Right hindlimb (tissue), 1 donor: ENCODE results near the gene ADAMTSL2.
"Not testable (repeated sequence)": the region's sequence is repeated elsewhere in the genome, so short reads cannot be mapped to it uniquely, and the experiment has no call there.

Source experiments
- DNase-seq: peaks from one replicate; pipeline ENCODE4 v3.0.0-alpha.2; 2018

The ADAMTSL2 gene

DNA sequence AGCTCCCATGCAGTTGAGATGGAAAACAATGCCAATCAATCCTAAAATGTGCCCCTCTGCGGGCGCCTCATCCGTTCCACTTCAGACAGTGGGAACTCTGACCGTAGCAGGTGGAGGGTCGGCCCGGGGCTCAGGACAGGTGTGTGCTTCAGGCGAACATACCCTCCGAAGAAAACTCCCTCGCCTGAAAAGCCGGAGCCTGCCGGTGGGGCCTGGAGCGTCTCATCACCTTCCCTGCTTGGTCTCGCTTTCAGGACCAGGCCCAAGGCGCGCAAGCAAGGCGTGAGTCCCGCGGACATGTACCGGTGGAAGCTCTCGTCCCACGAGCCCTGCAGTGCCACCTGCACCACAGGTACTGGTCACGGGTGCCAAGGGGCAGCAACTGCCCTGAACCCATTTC is 26.4 kb downstream of the ADAMTSL2 start:
- no peak for DNase-seq

DNA sequence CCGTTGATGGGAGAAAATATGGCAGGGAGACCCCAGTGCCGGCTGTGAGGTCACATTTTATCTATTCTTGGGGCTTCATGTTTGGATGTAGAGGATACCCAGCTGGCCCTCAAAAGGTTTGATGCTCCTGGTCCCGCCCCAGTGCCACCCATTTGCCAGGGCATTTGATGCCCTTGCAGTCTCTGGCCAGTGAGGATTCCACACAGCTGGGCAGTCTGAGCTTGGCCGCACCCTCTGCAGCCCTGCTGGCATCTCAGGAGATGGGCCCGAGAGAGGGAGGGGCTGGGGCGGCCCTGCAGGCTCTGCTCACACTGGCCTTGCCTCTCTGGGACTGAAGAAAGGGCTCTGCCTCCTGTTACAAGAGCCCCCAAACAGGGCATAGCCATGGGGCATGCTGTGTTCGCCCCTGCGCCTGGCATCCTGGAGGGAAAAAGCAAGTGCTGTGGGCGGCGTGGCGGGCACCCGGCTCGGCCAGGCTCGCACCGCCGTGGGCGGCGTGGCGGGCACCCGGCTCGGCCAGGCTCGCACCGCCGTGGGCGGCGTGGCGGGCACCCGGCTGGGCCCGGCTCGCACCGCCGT is 27.6 kb downstream of the ADAMTSL2 start:
- DNase-seq: no peak

DNA sequence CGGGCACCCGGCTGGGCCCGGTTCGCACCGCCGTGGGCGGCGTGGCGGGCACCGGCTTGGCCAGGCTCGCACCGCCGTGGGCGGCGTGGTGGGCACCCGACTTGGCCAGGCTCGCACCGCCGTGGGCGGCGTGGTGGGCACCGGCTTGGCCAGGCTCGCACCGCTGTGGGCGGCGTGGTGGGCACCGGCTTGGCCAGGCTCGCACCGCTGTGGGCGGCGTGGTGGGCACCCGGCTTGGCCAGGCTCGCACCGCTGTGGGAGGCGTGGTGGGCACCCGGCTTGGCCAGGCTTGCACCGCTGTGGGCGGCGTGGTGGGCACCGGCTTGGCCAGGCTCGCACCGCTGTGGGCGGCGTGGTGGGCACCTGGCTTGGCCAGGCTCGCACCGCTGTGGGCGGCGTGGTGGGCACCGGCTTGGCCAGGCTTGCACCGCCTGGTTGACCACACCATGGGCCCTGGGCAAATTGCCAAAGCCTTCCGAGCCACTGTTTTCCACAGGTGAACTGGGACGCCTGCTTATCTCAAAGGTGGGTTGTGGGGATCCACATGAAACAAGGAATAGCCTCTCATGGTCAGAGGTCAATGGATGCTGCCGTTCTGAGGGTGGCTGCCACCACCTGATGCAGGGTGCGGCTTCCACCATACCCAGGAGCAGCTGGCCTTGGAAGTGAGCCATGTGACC is 28.2 kb downstream of the ADAMTSL2 start:
- no peak for DNase-seq

DNA sequence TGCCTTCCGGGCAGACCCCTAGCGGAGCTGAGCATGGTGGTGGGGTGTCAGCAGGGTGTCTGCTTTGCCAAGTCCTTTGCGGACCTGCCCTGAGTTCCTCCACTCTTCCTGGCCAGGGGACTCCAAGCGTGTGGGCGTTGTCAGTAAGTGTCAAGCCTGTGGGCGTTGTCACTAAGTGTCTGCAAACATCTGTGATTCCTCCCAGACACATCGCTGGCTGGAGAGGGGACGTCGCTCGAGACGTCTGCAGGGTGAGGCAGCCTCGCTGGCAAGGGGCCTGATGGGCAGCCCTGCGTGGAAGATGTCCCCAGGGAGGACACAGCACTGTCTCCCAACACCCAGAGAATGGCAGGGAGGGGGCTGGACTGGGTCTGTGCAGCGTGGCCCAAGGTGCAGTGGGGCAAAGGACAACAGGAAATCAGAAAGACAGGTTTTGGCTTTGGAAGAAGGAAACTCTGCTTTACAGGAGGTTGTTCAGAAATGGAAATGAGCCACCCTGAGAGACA is 28.8 kb downstream of the ADAMTSL2 start:
- peak; percentile 57 for DNase-seq

DNA sequence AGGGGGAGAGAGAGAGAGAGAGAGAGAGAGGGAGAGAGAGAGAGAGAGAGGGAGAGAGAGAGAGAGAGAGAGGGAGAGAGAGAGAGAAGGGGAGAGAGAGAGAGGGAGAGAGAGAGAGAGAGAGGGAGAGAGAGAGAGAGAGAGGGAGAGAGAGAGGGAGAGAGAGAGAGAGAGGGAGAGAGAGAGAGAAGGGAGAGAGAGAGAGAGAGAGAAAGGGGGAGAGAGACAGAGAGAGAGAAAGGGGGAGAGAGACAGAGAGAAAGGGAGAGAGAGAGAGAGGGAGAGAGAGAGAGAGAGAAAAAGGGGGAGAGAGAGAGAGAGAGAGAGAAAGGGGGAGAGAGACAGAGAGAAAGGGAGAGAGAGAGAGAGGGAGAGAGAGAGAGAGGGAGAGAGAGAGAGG is 29.3 kb downstream of the ADAMTSL2 start:
- DNase-seq: not testable (repeated sequence)

DNA sequence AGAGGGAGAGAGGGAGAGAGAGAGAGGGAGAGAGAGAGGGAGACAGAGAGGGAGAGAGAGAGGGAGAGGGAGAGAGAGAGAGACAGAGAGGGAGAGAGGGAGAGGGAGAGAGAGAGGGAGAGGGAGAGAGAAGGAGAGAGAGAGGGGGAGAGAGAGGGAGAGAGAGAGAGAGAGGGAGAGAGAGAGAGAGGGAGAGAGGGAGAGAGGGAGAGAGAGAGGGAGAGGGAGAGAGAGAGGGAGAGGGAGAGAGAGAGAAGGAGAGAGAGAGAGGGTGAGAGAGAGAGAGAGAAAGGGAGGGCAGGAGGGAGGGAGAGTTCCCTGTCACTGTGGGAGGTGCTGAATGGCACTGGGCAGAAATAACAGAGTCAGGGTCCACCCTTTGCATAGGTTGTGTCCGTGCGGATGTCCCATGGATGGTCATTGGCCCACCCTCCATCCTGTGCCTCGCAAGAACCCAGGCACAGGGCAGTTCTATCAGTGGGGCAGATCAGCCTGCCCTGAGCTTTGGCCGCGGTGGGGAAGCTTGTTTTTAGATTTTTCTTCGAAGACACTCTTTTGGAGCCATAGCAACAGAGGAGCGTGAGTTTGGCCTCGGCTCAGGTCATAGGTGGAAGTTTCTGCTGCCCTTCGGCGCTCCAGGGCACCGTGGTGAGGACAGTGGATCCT is 30.1 kb downstream of the ADAMTSL2 start:
- no peak for DNase-seq

DNA sequence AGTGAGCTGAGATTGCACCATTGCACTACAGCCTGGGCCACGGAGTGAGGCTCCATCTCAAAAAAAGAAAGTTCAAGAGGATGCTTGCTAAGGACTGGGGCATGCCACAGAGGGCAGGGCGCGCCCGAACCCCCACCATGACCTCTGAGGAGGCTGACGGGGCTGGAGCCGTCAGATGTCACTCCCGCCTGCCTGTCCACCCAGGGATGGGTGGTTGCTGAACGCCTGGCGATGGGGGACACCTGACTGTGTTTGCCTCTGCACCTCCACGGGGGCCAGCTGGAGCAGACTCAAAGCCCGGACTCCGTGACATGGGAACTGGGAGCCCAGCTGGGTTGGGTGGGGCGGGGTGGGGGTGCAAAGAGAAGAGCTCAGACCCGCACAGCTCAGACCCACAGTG is 31.9 kb downstream of the ADAMTSL2 start:
- DNase-seq: no peak

DNA sequence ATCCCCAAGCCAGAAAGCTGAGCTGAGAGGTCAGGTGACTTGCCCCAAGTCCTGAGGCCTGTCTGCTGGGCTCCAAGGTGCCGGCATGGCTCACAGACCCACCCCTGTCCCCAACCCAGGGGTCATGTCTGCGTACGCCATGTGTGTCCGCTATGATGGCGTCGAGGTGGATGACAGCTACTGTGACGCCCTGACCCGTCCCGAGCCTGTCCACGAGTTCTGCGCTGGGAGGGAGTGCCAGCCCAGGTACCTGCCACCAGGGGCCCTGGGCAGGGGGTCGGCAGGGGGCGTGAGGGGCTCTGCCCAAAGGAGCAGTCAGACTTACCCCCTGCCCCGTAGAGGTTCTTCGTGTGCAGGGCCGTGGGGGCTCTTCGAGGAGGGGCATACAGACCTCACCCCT is 32.3 kb downstream of the ADAMTSL2 start:
- DNase-seq: no peak

DNA sequence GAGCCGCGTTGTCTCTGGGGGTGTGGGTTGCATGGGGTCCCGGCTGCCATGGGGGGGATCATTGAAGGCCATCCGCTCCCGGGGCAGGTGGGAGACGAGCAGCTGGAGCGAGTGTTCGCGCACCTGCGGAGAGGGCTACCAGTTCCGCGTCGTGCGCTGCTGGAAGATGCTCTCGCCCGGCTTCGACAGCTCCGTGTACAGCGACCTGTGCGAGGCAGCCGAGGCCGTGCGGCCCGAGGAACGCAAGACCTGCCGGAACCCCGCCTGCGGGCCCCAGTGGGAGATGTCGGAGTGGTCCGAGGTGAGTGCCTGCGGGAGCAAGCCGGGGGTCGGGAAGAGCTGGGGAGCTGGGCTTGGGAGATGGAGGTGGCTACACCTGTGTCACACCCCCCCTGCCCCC is 33.7 kb downstream of the ADAMTSL2 start:
- DNase-seq: no peak

DNA sequence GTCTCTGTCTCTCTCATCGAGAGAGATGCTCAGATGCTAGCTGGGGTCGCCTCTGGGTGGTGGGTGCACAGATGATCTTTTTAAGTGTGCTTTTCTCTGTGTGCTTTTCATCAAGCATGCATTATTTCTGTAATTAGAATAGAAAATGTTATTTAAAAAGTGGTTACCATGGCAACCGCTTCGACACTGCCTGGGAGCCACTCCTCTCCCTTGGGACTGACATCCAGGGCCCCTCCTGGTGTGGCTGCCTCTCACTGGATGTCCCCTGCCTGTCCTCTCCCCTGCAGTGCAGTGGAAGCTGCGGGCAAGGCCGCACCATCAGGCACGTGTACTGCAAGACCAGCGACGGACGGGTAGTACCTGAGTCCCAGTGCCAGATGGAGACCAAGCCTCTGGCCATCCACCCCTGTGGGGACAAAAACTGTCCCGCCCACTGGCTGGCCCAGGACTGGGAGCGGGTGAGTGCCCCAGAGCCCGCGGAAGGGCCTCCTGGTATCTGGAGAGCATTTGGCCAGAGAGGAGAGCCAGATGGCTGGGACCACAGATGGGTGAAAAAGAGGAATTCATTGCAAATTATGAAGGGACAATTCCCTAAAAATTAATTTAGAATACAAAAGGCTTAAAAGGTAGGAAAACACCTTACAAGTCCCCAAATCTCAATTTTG is 34.7 kb downstream of the ADAMTSL2 start:
- DNase-seq: no peak

DNA sequence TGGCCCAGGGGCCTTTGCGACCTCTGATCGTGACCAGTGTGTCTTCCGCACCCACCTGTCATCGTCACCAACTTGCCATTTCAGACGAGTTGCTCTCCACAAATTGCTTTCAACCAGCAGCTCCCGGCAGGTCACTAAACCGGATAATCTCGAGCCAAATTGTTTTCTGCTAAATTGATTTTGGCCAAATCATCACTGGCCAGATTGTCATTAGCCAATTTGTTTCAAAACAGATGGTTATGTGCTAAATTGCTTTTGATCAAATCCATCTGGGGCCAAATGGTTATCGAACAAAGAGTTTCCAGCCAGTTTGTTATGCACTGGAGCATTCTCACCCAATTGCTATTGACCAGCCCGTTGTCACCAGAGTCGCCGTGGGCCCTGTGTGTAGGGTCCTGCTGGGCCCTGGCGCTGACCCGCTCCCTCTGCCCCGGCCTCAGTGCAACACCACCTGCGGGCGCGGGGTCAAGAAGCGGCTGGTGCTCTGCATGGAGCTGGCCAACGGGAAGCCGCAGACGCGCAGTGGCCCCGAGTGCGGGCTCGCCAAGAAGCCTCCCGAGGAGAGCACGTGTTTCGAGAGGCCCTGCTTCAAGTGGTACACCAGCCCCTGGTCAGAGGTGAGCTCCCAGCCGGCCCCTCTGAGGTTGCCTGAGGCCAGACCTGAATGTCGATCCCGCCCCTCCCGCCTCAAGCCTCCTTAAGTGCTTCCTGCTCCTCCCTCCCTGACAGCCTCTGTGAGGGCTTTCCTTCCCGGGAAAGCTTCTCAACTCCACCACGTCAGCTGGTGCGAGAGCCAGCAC is 35.6 kb downstream of the ADAMTSL2 start:
- DNase-seq: no peak

DNA sequence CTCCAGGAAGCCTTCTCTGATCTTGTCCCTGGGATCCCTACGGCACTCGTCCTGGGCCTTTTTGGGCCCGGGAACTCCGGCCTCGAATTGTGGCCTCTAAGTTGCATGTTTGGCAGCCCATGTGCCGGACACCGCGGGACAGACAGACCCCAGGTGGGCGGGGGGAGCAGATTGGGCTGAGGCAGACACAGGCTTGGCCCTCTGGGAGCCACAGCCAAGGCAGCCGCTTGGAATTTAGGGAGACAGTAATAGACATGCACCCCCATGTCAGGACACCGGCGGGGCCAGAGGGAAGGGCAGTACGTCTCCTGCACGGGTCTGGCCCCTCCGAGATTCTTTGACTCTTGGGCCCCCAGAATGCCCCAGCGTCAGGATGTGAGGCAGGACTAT is 36.2 kb downstream of the ADAMTSL2 start:
- DNase-seq: no peak

DNA sequence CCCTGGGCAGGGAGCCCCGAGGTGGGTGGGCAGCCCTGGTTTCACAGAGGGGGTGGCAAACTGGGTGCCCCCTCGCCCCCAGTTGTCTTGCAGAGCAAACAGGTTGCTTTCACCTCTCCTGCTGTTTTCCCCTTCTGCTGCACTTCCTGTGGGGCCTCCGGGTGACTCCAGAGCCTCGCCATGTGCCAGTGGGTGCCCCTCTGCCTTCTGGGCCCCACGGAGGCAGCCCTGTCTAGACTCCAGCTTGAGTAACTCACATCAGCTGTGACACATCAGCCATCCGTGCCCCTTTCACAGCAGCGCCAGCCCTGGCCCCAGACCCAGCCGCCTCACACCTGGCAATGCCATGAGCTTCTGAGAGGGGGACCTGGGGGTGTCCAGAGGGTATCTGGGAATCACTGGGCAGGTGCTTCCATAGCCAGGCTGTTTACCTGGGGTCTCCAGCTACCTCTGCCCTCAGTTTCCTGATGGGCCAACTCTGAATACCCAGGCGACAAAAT is 36.9 kb downstream of the ADAMTSL2 start:
- DNase-seq: no peak

DNA sequence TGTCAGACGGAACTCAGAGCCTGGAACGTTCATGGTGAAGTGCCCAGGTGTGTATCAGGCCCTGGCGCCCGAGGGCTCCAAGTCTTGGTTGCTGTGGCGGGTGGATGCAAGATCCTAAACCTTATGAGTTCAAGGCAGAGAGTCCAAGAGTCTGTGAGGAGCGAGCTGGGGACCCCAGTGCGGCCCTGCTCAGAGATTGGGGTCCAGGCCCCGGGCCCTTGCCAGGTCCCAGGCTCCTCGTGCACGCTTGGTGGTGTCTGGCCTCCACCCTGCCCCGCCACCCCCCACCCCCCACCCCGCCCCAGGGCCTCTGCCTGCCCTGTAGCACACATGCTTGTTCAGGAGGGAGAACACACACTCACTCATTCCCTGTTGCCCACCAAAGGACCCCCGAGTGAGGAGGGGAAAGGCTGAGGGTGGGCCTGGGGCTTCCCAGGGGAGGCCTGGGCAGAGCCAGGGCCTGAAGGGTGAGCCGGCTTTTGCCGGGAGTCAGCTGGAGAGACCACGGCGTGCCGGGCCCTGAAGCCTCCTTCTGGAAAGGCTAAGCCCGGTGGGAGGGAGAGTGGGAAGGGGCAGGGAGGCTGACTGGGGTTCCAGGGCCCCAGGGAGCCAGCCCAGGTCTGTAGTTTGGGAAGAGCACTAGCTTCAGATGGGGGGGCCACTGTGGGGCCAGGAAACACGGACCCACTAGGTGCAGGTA is 37.5 kb downstream of the ADAMTSL2 start:
- DNase-seq: no peak

DNA sequence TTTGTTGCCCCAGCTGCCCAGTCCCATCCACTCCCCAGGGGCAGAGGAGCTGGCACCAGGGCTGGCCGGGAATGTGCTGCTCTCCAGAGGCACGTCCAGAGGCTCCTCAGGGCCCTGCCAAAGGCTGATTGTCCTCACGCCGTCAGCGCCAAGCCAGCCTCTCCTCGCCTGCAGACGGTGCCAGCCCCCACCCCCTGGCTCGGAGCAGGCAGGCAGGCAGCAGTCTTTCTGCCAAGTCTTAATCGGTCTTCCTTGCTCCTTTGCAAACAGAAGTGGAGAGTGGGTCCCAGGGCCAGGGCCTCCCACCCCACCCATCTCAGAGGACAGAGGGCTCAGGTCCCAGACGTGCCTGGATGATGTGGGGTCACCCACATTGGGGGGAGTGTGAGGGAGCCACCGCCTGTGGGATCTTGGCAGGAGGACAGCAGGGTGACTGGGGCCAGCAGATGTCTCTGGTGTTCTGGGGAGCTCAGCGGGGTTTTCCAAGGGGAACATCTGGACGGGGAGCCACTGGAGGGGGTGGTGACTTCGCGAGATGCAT is 38.4 kb downstream of the ADAMTSL2 start:
- peak; percentile 72 for DNase-seq

DNA sequence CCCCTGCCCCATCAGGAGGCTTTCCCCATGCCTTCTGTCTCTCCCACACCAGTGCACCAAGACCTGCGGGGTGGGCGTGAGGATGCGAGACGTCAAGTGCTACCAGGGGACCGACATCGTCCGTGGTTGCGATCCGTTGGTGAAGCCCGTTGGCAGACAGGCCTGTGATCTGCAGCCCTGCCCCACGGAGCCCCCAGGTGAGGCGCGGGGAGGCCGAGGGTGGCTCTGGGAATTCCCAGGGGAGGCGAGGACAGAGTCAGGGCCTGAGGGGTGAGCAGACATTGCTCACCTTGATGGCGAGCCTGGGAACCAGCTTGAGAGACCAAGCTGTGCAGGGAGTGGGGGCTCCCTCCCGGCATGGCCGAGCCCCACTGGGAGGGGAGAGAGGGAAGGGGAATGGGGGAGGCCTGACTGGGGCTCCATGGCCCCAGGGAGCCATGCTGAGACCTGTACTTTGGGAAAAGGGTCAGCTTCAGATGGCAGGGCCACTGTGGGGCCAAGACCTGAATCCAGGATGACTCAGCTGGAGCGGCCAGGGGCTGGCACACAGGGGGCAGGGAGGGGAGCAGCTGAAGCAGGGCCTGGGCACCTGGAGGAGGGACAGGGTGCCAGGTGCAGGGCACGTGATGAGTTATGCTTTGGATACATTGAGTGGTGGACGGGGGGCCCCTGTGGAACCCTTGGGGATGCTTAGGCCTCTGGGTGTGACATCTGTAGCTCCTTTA is 39.4 kb downstream of the ADAMTSL2 start:
- DNase-seq: no peak

DNA sequence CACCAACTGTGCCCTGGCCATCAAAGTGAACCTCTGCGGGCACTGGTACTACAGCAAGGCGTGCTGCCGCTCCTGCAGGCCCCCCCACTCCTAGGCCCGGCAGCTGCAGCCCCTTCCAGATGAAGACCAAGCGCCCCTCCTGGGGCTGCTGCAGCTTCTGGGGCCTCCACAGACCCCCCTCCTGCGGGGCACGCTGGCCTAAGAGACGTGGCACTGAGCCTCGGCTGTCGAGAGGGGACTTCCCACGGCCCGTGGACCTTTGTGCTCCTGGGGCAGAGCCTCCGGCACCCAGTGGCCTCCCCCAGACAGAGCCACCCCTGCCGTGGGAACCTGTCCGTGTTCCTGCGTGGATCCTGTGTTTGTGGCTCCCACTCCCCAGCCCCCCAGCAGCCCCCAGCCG is 40.3 kb downstream of the ADAMTSL2 start:
- DNase-seq: no peak

DNA sequence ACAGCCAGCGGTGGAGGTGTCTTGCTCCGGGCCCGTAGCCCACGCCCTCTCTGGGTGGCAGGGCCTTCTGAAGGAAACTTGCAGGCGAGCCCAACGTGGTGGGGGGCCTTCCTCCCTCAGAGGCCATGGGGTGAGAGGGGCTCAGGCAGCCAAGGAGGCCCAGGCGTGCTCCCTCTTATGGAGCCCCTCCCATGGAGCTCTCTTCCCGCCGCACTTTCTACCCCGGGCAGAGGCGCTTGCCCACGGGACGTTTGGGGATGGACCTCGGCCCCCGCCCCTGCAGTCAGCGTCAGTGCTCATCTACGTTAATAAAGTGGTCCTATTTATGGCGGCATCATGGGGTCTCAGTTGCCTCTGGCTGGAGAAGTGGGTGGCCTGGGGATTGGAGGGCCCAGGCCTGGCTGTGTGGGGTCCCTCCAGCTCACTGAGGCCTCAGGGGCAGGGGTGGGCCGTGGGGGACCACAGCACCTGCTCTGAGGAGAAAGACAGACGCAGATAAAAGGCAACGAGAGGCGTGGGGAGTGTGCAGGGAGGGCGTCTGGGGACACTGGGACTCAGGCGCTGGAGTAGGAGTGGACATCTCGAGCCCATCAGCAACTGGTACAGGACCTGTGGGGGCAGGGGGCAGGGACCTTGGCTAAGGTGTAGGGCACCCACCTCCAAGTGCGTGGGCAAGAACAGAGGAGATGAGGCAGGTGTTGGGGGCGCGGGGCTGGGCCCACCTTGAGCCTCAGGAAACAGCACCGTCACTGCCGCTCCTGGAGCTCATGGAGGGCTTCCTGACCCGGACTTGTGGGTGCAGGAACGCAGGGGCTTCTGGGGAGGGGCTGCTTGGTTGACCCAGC is 40.9 kb downstream of the ADAMTSL2 start:
- no peak for DNase-seq

DNA sequence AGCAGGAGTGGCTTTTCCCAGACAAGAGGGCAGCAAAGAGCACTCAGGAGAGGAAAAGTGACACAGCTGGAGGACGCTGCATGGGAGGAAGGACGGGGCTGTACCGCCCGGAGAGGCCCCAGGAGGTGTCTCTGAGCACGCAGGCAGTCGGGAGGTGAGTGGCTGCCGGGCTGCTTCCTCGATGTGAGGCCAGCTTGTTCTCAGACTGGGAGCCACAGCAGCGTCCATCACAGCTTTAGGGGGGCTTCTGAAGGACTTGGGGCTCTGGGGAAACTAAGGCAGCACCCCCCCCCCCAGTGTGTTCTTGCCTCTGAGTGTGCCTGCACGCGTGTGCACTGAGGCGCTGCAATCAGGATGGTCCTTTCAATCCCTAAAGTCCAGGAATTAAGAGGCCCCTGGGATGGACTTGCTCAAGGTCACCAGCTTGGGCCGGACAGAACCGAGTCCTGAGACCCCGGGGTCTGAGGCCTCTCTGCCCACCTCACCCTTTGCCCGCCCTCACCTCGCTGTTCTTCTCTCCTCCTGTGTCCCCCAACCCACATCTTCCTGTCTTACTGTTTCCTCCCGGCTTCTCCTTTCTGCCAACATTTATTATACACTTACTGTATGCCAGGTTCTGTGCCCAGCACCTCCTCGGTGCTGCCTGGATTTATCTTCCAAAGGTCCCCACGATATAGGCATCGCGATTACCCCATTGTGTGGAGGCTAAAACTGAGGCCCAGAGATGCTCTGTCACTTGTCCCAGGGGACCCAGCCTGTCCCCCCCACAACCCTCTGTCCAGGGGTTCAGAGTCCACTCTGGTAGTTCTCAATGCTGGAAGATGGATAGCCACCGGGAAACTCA is 41.7 kb downstream of the ADAMTSL2 start:
- DNase-seq: no peak
